ENCODE measurements around the gene GSTA1. TPM values are rescaled to one million over a fixed set of nuclear protein-coding genes. Genes with fewer than 3 reads are reported as not detected.
"Not testable (repeated sequence)": the region's sequence is repeated elsewhere in the genome, so short reads cannot be mapped to it uniquely, and the experiment has no call there.

The GSTA1 gene
- total and polyA plus RNA-seq, 10 donors, result 0.10 to 0.12 TPM; not detected in 8

- no peak for DNase-seq
- TF ChIP-seq POLR2AphosphoS5 (IDR thresholded peaks at IDR 0.05) (no peak), POLR2A (IDR thresholded peaks at IDR 0.05) (no peak), CTCF (IDR thresholded peaks at IDR 0.05 in 8 of 11, conservative IDR thresholded peaks at IDR 0.05 in 3 of 11) (no peak)
- Histone ChIP-seq H3K36me3 (no peaks in the 10 kb centered on the region), H3K27me3 (replicated peaks in 1 of 7) (no peaks in the 10 kb centered on the region), H3K27ac (no peak overlapping the region), H3K9me3 (peaks cover 0 to 13% (median 0%) of the 10 kb centered on the region in 8 donors), H3K4me3 (no peak overlapping the region), H3K4me1 (no peaks in the 10 kb centered on the region)
- intact Hi-C loops (cut with DNase I; ENCODE audit: low total_unique reads), result no loop called here
- WGBS, 5 donors, result 53 to 62% (median 57%) methylated on average over 3 of the region's 3 CpGs
Measured at GRCh38 chr6:52788478-52788877, 15.1 kb downstream of the GSTA1 start.

- no peak for DNase-seq
- no peaks in the 10 kb centered on the region for H3K36me3 ChIP-seq
- no peak overlapping the region for H3K4me3 ChIP-seq
- H3K4me1 ChIP-seq, result no peaks in the 10 kb centered on the region
- no peak overlapping the region for H3K27ac ChIP-seq
- TF ChIP-seq CTCF (IDR thresholded peaks at IDR 0.05 in 8 of 11, conservative IDR thresholded peaks at IDR 0.05 in 3 of 11) (no peak), POLR2A (IDR thresholded peaks at IDR 0.05) (no peak), POLR2AphosphoS5 (IDR thresholded peaks at IDR 0.05) (no peak)
- H3K9me3 ChIP-seq, result peaks cover 0 to 13% (median 0%) of the 10 kb centered on the region in 8 donors
- WGBS, 5 donors, result 49 to 58% (median 57%) methylated on average over 3 of the region's 3 CpGs
- intact Hi-C loops (cut with DNase I; ENCODE audit: low total_unique reads), result loop anchor here (2.0 kb wide), 1 partner anchor 39 kb away; no protein-coding TSS in a partner anchor
- no peaks in the 10 kb centered on the region for H3K27me3 ChIP-seq (replicated peaks in 1 of 7)
Measured at GRCh38 chr6:52787917-52788316, 15.7 kb downstream of the GSTA1 start.

- H3K36me3 ChIP-seq, result no peaks in the 10 kb centered on the region
- intact Hi-C loops (cut with DNase I; ENCODE audit: low total_unique reads), result loop anchor here (2.0 kb wide), 1 partner anchor 40 kb away; no protein-coding TSS in a partner anchor
- no peak overlapping the region for H3K4me3 ChIP-seq
- TF ChIP-seq CTCF (IDR thresholded peaks at IDR 0.05 in 8 of 11, conservative IDR thresholded peaks at IDR 0.05 in 3 of 11) (no peak), POLR2A (IDR thresholded peaks at IDR 0.05) (no peak), POLR2AphosphoS5 (IDR thresholded peaks at IDR 0.05) (no peak)
- 91 to 95% (median 92%) methylated on average over 20 to 24 of the region's 24 CpGs for WGBS, 5 donors
- H3K9me3 ChIP-seq, result no peaks in the 10 kb centered on the region
- no peaks in the 10 kb centered on the region for H3K4me1 ChIP-seq
- DNase-seq, result no peak
- no peaks in the 10 kb centered on the region for H3K27me3 ChIP-seq (replicated peaks in 1 of 7)
- no peak overlapping the region for H3K27ac ChIP-seq
Measured at GRCh38 chr6:52786249-52786956, 17.2 kb downstream of the GSTA1 start.

- 29 to 53% (median 36%) methylated on average over 3 of the region's 3 CpGs for WGBS, 5 donors
- H3K9me3 ChIP-seq; DNase-seq; H3K4me1 ChIP-seq; H3K27me3 ChIP-seq (replicated peaks in 1 of 7); H3K36me3 ChIP-seq; intact Hi-C loops (cut with DNase I; ENCODE audit: low total_unique reads); H3K4me3 ChIP-seq; H3K27ac ChIP-seq: not testable (repeated sequence)
Measured at GRCh38 chr6:52782696-52783274, 20.8 kb downstream of the GSTA1 start.

- H3K9me3 ChIP-seq; H3K27me3 ChIP-seq (replicated peaks in 1 of 7); H3K4me3 ChIP-seq; H3K4me1 ChIP-seq; H3K27ac ChIP-seq; DNase-seq; H3K36me3 ChIP-seq; intact Hi-C loops (cut with DNase I; ENCODE audit: low total_unique reads): not testable (repeated sequence)
Measured at GRCh38 chr6:52782209-52782608, 21.4 kb downstream of the GSTA1 start.

Measured in spleen (tissue), 11 donors.